ENCODE data around the gene SLC36A3.

SLC36A3 gene

DNA sequence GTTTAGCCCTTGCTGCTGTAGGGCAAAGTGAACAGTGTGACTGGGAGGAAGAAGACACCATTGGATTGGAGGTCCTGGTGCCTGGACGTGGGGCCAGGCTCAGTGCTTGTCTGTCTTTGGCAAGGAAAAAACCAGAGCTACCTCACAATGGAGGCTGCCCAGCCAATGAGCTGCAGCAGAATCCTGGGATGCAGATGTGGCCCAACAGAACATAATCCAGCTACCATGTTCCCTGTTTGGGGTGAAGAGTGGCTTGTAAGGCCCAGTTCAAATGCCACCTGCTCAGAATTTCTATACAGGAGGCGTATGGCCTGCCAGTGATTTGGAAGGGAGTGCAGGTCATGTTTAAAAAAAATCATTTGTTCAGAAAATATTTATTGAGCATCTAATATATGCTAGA, at the start of gene SLC36A3:
Gene SLC36A3, minus strand, starts transcription at position 101 of the 400 bp plus-strand sequence. CDS start 412 bp downstream, outside the sequence.
- no peaks in the 10 kb centered on the region for H3K27me3 ChIP-seq (replicated peaks; ENCODE audit: control insufficient read depth, insufficient read depth, low read length)
- no peak for DNase-seq (ENCODE audit: extremely low read depth, insufficient read length)
- H3K36me3 ChIP-seq (ENCODE audit: control insufficient read depth, insufficient read depth, low read length): no peaks in the 10 kb centered on the region
- H3K4me3 ChIP-seq (replicated peaks; ENCODE audit: low read depth, low read length): no peak within 1 kb of the TSS
- TF ChIP-seq CTCF (IDR thresholded peaks at IDR 0.05; ENCODE audit: insufficient read depth, low read length, poor library complexity, severe bottlenecking): no peak

DNA sequence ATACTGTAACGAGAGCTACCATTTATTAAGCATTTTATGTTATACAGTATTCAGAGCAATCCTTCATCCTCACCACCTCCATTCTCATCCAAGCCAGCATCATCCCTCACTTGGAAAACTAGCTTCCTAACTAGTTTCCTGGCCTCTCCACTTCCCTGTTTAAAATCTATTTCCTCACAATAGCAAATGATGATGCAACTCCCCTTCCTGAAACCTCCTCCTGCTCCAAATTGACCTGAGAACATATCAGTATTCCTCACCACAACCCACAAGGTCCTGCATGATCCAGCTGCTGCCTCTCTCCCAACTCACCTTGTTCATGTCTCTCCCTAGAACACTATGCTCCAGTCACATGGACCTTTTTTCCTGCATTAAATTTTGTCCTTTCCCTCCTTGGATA, 48.1 kb upstream of the SLC36A3 start:
- Histone ChIP-seq H3K4me3 (replicated peaks; ENCODE audit: low read depth, low read length) (no peak overlapping the region), H3K27me3 (replicated peaks; ENCODE audit: control insufficient read depth, insufficient read depth, low read length) (no peaks in the 10 kb centered on the region; the same call in 1 of the 2 replicates), H3K36me3 (ENCODE audit: control insufficient read depth, insufficient read depth, low read length) (no peaks in the 10 kb centered on the region)
- no peak for TF ChIP-seq CTCF (IDR thresholded peaks at IDR 0.05; ENCODE audit: insufficient read depth, low read length, poor library complexity, severe bottlenecking)
- no peak for DNase-seq (ENCODE audit: extremely low read depth, insufficient read length)

- Histone ChIP-seq H3K36me3 (ENCODE audit: control insufficient read depth, insufficient read depth, low read length) (no peaks in the 10 kb centered on the region), H3K4me3 (replicated peaks; ENCODE audit: low read depth, low read length) (no peak overlapping the region), H3K27me3 (replicated peaks; ENCODE audit: control insufficient read depth, insufficient read depth, low read length) (no peaks in the 10 kb centered on the region; the same call in 1 of the 2 replicates)
- no peak for TF ChIP-seq CTCF (IDR thresholded peaks at IDR 0.05; ENCODE audit: insufficient read depth, low read length, poor library complexity, severe bottlenecking)
- no peak for DNase-seq (ENCODE audit: extremely low read depth, insufficient read length)
Measured at GRCh38 chr5:151348789-151349188, 45.2 kb upstream of the SLC36A3 start.

DNA sequence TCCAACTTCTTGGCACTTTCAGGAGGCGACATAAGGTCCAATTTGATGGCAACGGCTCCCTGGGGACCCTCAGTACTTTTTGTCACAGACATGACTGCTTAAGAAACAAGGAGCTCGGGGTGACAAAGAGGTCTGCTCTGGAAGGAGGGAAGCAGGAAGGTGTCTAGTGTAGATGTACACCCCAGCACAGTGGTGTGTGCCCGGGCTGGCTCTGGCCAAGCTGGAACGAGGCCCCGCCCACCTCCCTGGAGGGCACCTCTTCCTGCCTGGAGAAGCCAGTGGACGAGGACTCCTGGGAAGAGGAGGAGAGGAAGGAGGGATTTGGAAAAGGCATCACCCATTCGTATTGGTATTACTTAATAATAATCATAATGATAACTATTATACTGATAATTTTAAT, 43.8 kb upstream of the SLC36A3 start, which contains the start of gene SLC36A2:
Gene SLC36A2, minus strand, starts transcription at position 191 of the 400 bp plus-strand sequence. Its CDS starts 99 bp downstream, at position 92.
- no peak for DNase-seq (ENCODE audit: extremely low read depth, insufficient read length)
- H3K27me3 ChIP-seq (replicated peaks; ENCODE audit: control insufficient read depth, insufficient read depth, low read length): no peaks in the 10 kb centered on the region; the same call in 1 of the 2 replicates
- H3K4me3 ChIP-seq (replicated peaks; ENCODE audit: low read depth, low read length): no peak within 1 kb of the TSS
- no peak for TF ChIP-seq CTCF (IDR thresholded peaks at IDR 0.05; ENCODE audit: insufficient read depth, low read length, poor library complexity, severe bottlenecking)
- no peaks in the 10 kb centered on the region for H3K36me3 ChIP-seq (ENCODE audit: control insufficient read depth, insufficient read depth, low read length)

GRCh38 chr5:151345808-151346478, 42.4 kb upstream of the SLC36A3 start:
- no peak overlapping the region for H3K4me3 ChIP-seq (replicated peaks; ENCODE audit: low read depth, low read length)
- no peak for DNase-seq (ENCODE audit: extremely low read depth, insufficient read length)
- no peaks in the 10 kb centered on the region; the same call in 1 of the 2 replicates for H3K27me3 ChIP-seq (replicated peaks; ENCODE audit: control insufficient read depth, insufficient read depth, low read length)
- no peak for TF ChIP-seq CTCF (IDR thresholded peaks at IDR 0.05; ENCODE audit: insufficient read depth, low read length, poor library complexity, severe bottlenecking)
- H3K36me3 ChIP-seq (ENCODE audit: control insufficient read depth, insufficient read depth, low read length): no peaks in the 10 kb centered on the region

Measured in GM06990 (cell line).